ENCODE data around the gene ALAS2.

GRCh38 chrX:54992911-54993622 is 37.7 kb downstream of the ALAS2 start:
- TF ChIP-seq CTCF (conservative IDR thresholded peaks at IDR 0.05 in 1 of 2, IDR thresholded peaks at IDR 0.05 in 1 of 2; ENCODE audit: low read depth in 1 of 2, low read length in 2 of 2) (no peak), EZH2 (IDR thresholded peaks at IDR 0.05; ENCODE audit: low read length, missing control alignments) (no peak)

Measured in fibroblast of lung (primary cell).